Heart left ventricle (tissue), 13 donors: ENCODE measurements around the gene FNDC10.

Source experiments
- CTCF ChIP-seq, 12 donors: fragments of 200-600 bp; sonication (generic) in 4 of 12; IDR thresholded peaks; one replicate each; pipeline versions ENCODE4 v1.5.0 to v1.8.0; 2018 to 2022; ENCODE audit warnings: antibody characterized with exemption in 12 of 12, mild to moderate bottlenecking in 5 of 12
- POLR2A ChIP-seq, 2 donors: fragments of 450-650 bp; IDR thresholded peaks; one replicate each; pipeline ENCODE4 v1.6.1; 2017; ENCODE audit warnings: antibody characterized with exemption in 2 of 2, mild to moderate bottlenecking in 2 of 2, moderate library complexity in 2 of 2
- donor health status: ischemic (EF 13 %, LVEDD 7.1; RV severe dilation, severe dysfunction).
- donor health status: DM: no; HTN: yes; CAD: no.
- donor health status: DM: no; HTN: no; CAD: no.
- donor health status: ischemic (EF 25% LVEDD 6.9; RV normal size, moderate dysfunction).
- donor health status: ischemic (EF 25% LVEDD 5.7; RV mildly dilated, moderate dysfunction).
- donor health status: ischemic (EF 35%, LVEDD 5.7; RV mildly dilated, moderate dysfunction).
- donor health status: nonischemic (EF 11% LVEDD 7.7; RV severe dilation, severe dysfunction).
- donor health status: DM: yes; HTN: yes; CAD: no.
- donor health status: PGD.
- donor health status: ischemic (EF 29% LVEDD 5.4; RV normal size, mild dysfunction).
- donor health status: nonischemic (EF 23%, LVEDD 6.1; RV moderate dilation, normal function).

- TF ChIP-seq CTCF (IDR thresholded peaks at IDR 0.05) (no peak), POLR2A (IDR thresholded peaks at IDR 0.05) (no peak)
These were observed 37.3 kb downstream of the FNDC10 start for GRCh38 chr1:1562556-1563195.
